Loucy (cell line): ENCODE results near the gene ACOXL.

Source experiments
- H2AFZ ChIP-seq: fragments of 200-600 bp; sonication (generic); 2 replicates; pipeline ENCODE4 v1.6.0; 2016; ENCODE audit warnings: antibody characterized with exemption, mild to moderate bottlenecking, low read length, moderate library complexity
- H3F3A ChIP-seq: fragments of 200-600 bp; 2 replicates; pipeline ENCODE4 v1.6.0; 2016; ENCODE audit warnings: antibody characterized with exemption, low read depth, mild to moderate bottlenecking
- H3K27me3 ChIP-seq: fragments of 200-600 bp; sonication (generic); 2 replicates; pipeline ENCODE4 v1.6.1; 2014; ENCODE audit warnings: low read length, mild to moderate bottlenecking; ENCODE audit not compliant: insufficient read depth, poor library complexity, severe bottlenecking
- H3K36me3 ChIP-seq: fragments of 200-600 bp; sonication (generic); 2 replicates; pipeline ENCODE4 v1.6.1; 2016; ENCODE audit warnings: low read length; ENCODE audit not compliant: insufficient read depth
- H3K4me1 ChIP-seq: fragments of 200-600 bp; sonication (generic); 2 replicates; pipeline ENCODE4 v1.5.1; 2014; ENCODE audit warnings: low read length, mild to moderate bottlenecking; ENCODE audit not compliant: insufficient read depth, poor library complexity, severe bottlenecking
- H3K4me2 ChIP-seq: fragments of 200-600 bp; sonication (generic); 2 replicates; pipeline ENCODE4 v1.6.0; 2014; ENCODE audit warnings: antibody characterized with exemption, low read length, low read depth, mild to moderate bottlenecking; ENCODE audit not compliant: poor library complexity, severe bottlenecking
- H3K4me3 ChIP-seq: fragments of 200-600 bp; sonication (generic); 2 replicates; pipeline ENCODE4 v1.5.1; 2014; ENCODE audit warnings: low read length, mild to moderate bottlenecking, mixed read lengths; ENCODE audit not compliant: poor library complexity, severe bottlenecking
- H3K79me2 ChIP-seq: fragments of 200-600 bp; sonication (generic); 2 replicates; pipeline ENCODE4 v1.6.1; 2014; ENCODE audit warnings: low read length; ENCODE audit not compliant: insufficient read depth
- H3K9ac ChIP-seq: fragments of 200-600 bp; sonication (generic); 2 replicates; pipeline ENCODE4 v1.6.0; 2014; ENCODE audit warnings: mild to moderate bottlenecking, low read depth, low read length, moderate library complexity; ENCODE audit not compliant: poor library complexity, severe bottlenecking
- H3K9me2 ChIP-seq: fragments of 200-600 bp; sonication (generic); replicated peaks from 2 replicates; pipeline ENCODE4 v1.6.1; 2016; ENCODE audit warnings: low read depth, low read length, mixed read lengths
- H3K9me3 ChIP-seq: fragments of 200-600 bp; sonication (generic); 2 replicates; pipeline ENCODE4 v1.6.1; 2014; ENCODE audit warnings: mild to moderate bottlenecking, antibody characterized with exemption, low read length, low read depth; ENCODE audit not compliant: insufficient read depth
- H4K20me1 ChIP-seq: fragments of 200-600 bp; sonication (generic); 2 replicates; pipeline ENCODE4 v1.6.0; 2014; ENCODE audit warnings: antibody characterized with exemption, low read length, mild to moderate bottlenecking; ENCODE audit not compliant: insufficient read depth, poor library complexity, severe bottlenecking
- EZH2phosphoT487 ChIP-seq: fragments of 200-600 bp; IDR thresholded peaks from 2 replicates; pipeline ENCODE4 v1.6.1; 2018; ENCODE audit warnings: antibody characterized with exemption, mild to moderate bottlenecking, moderate library complexity, borderline replicate concordance
- TF ChIP-seq, protein P1 (sequence below): fragments of 200-600 bp; sonication (generic); conservative IDR thresholded peaks from 2 replicates; pipeline ENCODE4 v1.5.1; 2014; ENCODE audit warnings: mild to moderate bottlenecking, antibody characterized with exemption, low read length

The ACOXL gene

DNA sequence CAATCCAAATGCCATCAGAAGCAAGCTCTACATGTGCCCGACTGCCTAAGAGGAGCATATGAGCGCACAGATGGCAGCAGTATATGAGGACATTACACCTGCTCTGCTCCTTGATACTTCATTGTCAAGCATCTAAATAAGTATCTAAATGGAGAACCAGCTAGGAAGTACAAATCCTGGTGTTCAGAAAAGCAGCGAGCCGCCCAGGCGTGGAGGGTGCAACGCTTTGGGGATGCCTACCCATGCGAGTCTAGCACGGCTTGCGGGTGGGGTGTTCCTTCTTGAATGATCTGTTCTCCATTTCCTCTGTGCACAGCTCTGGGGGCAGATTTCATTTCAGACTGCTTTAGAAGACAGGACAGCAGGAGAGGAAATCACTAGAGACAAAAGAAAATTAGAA, 325.3 kb downstream of the ACOXL start:
- Histone ChIP-seq H3K9ac (no peak overlapping the region), H3K4me3 (no peak overlapping the region), H3K4me1 (peaks cover 10% of the 10 kb centered on the region), H3K9me2 (no peaks in the 10 kb centered on the region), H3K36me3 (no peaks in the 10 kb centered on the region), H2AFZ (no peak overlapping the region), H3F3A (no peaks in the 10 kb centered on the region), H3K4me2 (no peak overlapping the region), H3K79me2 (no peaks in the 10 kb centered on the region), H4K20me1 (no peaks in the 10 kb centered on the region), H3K27me3 (no peaks in the 10 kb centered on the region), H3K9me3 (peaks cover 4% of the 10 kb centered on the region; the same call in 1 of the 2 replicates)
- TF ChIP-seq, protein P1, sequence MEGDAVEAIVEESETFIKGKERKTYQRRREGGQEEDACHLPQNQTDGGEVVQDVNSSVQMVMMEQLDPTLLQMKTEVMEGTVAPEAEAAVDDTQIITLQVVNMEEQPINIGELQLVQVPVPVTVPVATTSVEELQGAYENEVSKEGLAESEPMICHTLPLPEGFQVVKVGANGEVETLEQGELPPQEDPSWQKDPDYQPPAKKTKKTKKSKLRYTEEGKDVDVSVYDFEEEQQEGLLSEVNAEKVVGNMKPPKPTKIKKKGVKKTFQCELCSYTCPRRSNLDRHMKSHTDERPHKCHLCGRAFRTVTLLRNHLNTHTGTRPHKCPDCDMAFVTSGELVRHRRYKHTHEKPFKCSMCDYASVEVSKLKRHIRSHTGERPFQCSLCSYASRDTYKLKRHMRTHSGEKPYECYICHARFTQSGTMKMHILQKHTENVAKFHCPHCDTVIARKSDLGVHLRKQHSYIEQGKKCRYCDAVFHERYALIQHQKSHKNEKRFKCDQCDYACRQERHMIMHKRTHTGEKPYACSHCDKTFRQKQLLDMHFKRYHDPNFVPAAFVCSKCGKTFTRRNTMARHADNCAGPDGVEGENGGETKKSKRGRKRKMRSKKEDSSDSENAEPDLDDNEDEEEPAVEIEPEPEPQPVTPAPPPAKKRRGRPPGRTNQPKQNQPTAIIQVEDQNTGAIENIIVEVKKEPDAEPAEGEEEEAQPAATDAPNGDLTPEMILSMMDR = no peak
- no peak for TF ChIP-seq EZH2phosphoT487

DNA sequence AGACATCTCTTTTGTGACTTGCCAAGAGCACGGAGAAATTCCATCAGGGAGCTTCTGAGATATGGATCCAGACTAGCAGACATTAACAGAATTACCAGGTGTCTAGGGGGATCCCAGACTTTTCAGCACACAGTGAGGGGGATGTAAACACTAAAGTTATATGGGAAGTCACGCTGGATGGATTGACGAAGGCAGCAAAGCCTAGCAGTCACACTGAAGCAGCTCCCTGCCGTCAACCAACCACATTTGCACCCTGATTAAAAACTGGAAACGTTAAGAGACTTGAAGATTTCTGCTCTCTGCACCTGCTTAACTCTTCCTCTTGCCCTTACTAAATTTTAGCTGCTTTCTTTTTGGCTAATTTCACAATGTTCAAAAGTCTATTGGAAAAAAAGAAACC, 325.9 kb downstream of the ACOXL start:
- Histone ChIP-seq H3F3A (no peaks in the 10 kb centered on the region), H3K9me3 (peaks cover 4% of the 10 kb centered on the region; the same call in 1 of the 2 replicates), H3K79me2 (no peaks in the 10 kb centered on the region), H3K9ac (no peak overlapping the region), H3K9me2 (no peaks in the 10 kb centered on the region), H3K4me3 (no peak overlapping the region), H3K36me3 (no peaks in the 10 kb centered on the region), H3K4me1 (peaks cover 10% of the 10 kb centered on the region), H3K4me2 (no peak overlapping the region), H4K20me1 (no peaks in the 10 kb centered on the region), H3K27me3 (no peaks in the 10 kb centered on the region), H2AFZ (no peak overlapping the region)
- TF ChIP-seq, protein P1 = no peak
- no peak for TF ChIP-seq EZH2phosphoT487

DNA sequence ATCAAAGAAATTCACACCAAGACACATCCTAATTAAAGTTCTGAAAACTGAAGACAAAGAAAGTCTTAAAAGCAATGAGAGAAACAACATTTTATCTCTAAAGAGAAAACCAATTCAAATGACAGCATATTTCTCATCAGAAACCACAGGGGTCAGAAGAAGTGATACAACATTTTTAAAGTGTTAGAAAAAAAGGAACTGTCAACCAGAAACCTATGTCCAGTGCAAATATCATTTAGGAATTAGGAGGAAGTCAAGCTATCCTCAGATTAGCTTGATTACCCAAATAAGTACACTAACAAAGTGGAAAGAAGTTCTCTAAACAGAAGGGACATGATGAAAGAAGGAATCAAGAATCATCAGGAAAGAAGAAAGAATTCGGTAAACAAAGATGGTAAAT, 328.8 kb downstream of the ACOXL start:
- Histone ChIP-seq H3K9ac (no peak overlapping the region), H3K4me1 (peaks cover 10% of the 10 kb centered on the region), H3K4me3 (no peak overlapping the region), H3K4me2 (no peak overlapping the region), H3K9me3 (peaks cover 4% of the 10 kb centered on the region; the same call in 1 of the 2 replicates), H3K27me3 (no peaks in the 10 kb centered on the region), H2AFZ (no peak overlapping the region), H3K36me3 (no peaks in the 10 kb centered on the region), H3K79me2 (no peaks in the 10 kb centered on the region), H3K9me2 (no peaks in the 10 kb centered on the region), H4K20me1 (no peaks in the 10 kb centered on the region), H3F3A (no peaks in the 10 kb centered on the region)
- no peak for TF ChIP-seq EZH2phosphoT487
- TF ChIP-seq, protein P1 = no peak
